Erythroblast (primary cell): Measurements from ENCODE around the gene SGIP1.

Experiments used
- DNase-seq, 2 experiments: peaks; one replicate each; lab custom pipeline; 2025; lab: John Stamatoyannopoulos, UW
- GATA1 ChIP-seq: IDR thresholded peaks from 2 replicates; pipeline ENCODE4 v1.6.1; 2011; ENCODE audit warnings: low read depth, mild to moderate bottlenecking, control low read depth, low read length, moderate library complexity
- POLR2A ChIP-seq: IDR thresholded peaks from 2 replicates; pipeline ENCODE4 v1.6.1; 2011; ENCODE audit warnings: mild to moderate bottlenecking, low read length

The SGIP1 gene

GRCh38 chr1:66505671-66506392, 28.1 kb upstream of the SGIP1 start:
- TF ChIP-seq GATA1 = no peak
- no peak for DNase-seq

DNA sequence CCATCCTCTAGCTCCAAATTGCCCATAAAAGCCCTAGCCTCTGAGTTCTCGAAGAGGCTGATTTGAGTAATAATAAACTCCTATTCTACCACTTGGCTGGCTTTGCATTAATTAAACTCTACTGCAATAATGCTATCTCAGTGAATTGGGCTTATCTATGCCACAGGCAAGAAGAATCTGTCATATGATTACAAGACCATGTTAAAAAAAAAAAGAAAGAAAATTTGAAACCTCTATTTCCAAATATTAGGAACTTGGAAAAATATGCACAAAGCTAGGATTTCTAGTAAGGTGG, 27.6 kb upstream of the SGIP1 start:
- peak in 1 of 2 experiments; percentile 4 for DNase-seq
- no peak for TF ChIP-seq POLR2A
- TF ChIP-seq GATA1 = no peak

DNA sequence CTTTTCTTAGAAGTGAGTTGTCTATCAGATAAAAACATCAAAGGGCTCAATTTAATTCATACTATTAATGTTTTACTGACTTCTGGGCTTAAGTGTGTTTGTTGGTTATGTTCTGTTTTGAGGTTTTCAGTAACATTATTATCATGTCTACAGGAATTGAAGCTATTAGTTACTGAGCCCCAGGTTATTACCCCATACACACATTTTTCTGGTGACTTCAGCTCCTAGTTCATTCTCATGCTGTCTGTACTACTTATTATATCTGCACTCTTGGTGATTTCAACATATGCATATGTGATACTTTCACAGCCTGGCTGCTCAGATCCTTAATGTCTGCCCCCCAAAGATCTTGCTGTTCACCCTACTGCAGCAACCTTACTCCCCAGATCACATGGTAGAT, 27.0 kb upstream of the SGIP1 start:
- TF ChIP-seq POLR2A = no peak
- no peak for TF ChIP-seq GATA1
- no peak for DNase-seq

GRCh38 chr1:66510407-66510806, 23.5 kb upstream of the SGIP1 start:
- TF ChIP-seq GATA1 (no peak), POLR2A (no peak)
- no peak for DNase-seq

GRCh38 chr1:66511118-66511517, 22.8 kb upstream of the SGIP1 start:
- TF ChIP-seq POLR2A (no peak), GATA1 (no peak)
- no peak for DNase-seq

GRCh38 chr1:66517959-66518358, 16.0 kb upstream of the SGIP1 start:
- no peak for TF ChIP-seq GATA1
- TF ChIP-seq POLR2A = no peak
- DNase-seq = no peak

DNA sequence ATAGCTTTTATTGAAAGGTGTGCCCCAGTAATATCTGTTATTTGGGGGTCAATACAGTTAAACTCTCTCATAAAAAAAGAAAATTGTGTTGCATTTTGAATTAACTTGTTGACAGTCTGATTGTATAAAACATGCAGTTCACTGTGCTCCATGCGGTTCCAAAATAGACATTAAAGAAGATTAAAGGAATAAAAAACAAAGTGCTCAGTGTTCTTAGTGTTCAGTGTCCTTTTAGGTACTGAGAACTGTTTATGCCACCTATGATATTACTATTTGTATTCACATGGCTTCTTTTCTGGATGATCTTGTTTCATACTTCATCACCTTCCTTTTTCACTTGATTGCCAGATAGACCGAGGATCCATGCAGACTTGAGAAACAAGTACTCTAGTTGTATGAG, 15.3 kb upstream of the SGIP1 start:
- DNase-seq = no peak
- no peak for TF ChIP-seq POLR2A
- TF ChIP-seq GATA1 = no peak

DNA sequence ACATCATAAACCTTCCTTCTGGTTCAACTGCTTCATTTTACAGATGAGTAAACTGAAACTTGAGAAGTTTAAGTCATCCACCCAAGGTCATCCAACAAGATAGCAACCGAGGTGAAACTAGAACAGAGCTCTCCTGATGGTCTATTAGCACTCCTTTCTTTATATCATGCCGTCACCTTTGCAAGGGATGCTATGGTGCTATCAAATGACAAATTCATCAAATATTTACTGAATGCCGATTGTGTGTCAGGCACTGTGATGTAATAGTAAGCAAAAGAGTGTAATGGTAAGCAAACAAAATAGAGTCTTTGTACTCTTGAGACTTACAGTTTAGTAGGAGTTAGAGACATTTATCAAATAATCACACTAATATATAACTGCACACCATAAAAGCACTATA, 14.0 kb upstream of the SGIP1 start:
- TF ChIP-seq POLR2A = no peak
- no peak for TF ChIP-seq GATA1
- no peak for DNase-seq

DNA sequence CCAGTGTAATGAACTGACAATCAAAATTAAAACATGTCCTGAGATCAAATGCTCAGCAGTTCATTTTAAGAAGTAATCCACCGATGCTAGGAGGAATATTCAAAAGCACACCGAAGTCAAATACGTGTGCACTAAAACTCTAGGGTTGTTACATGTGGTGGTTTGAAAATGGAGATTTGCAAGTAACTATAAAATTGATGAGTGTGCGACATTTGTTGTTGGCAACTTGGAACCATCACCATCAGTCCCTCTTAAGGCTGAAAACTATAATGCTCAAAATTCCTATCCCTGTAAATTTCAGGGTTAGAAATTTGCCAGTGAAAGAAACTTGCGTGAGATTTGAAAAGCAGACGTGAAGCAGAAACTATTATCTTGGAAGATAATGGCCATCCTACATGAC, 13.3 kb upstream of the SGIP1 start:
- TF ChIP-seq GATA1 (no peak), POLR2A (no peak)
- DNase-seq = no peak

- DNase-seq = no peak
- no peak for TF ChIP-seq GATA1
- no peak for TF ChIP-seq POLR2A
Observed at GRCh38 chr1:66521721-66522365, 12.1 kb upstream of the SGIP1 start.

- DNase-seq = no peak
- no peak for TF ChIP-seq GATA1
- no peak for TF ChIP-seq POLR2A
Observed at GRCh38 chr1:66523562-66523961, 10.4 kb upstream of the SGIP1 start.

GRCh38 chr1:66525086-66525485, 8.9 kb upstream of the SGIP1 start:
- TF ChIP-seq POLR2A (no peak), GATA1 (no peak)
- no peak for DNase-seq

GRCh38 chr1:66526036-66526435, 7.9 kb upstream of the SGIP1 start:
- no peak for TF ChIP-seq GATA1
- no peak for TF ChIP-seq POLR2A
- DNase-seq = no peak

GRCh38 chr1:66526991-66527390, 7.0 kb upstream of the SGIP1 start:
- no peak for DNase-seq
- TF ChIP-seq POLR2A = no peak
- TF ChIP-seq GATA1 = no peak

GRCh38 chr1:66527686-66528085, 6.3 kb upstream of the SGIP1 start:
- DNase-seq = no peak
- TF ChIP-seq GATA1 (no peak), POLR2A (no peak)

DNA sequence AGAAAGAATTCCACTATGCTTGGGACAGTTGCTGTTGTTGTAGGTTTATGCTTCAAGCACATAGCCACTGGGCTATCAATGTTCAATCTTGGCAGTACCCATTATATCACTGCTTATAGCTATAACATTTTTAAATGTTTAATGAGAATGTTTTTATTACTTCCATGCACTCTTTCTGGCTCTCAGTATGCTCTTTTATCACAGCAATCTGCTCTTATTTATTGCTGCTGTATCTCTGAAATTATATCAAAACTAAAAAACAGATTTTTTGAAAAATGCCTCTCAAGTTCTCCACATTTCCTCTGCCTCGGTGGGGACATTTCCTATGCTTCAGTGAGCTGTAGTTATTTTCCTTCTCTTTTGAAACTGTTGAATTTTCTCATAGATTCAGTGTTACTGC, 5.4 kb upstream of the SGIP1 start:
- TF ChIP-seq GATA1 (no peak), POLR2A (no peak)
- no peak for DNase-seq
